Skin of body (tissue), 2 donors: ENCODE measurements around the gene ROR1. TPM values are rescaled to one million over a fixed set of nuclear protein-coding genes. Genes with fewer than 3 reads are reported as not detected.
"Not testable (repeated sequence)": the region's sequence is repeated elsewhere in the genome, so short reads cannot be mapped to it uniquely, and the experiment has no call there.

Source experiments
- DNase-seq: peaks from one replicate; lab custom pipeline; 2025; lab: John Stamatoyannopoulos, UW
- total RNA-seq: library from RNA; depleted of rRNA; stranded (reverse); fragments of >200 nt; gene quantifications from one replicate; pipeline ENCODE4 v1.2.3, GENCODE V29; 2014

ROR1 gene
- total RNA-seq, 1 donor from 2014 or later: 12.5 TPM

DNA sequence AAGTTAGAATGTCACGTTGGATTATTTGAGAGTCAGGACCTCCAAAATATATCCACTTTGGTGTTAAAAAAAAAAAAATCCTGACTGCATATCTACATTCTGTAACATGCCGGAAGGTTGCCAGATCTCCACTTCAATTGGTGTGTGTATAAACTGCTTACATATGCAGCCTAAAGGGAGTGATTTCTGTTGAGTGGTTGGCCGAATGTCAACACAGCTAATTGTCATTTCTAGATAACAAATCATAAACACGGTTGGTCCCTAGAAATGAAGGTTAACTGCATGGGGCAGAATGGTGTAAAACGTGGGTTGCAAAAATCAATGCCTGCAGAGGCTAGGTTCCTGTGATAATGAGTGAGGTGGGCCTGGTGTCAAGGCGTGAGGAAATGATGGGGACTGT is 15.0 kb upstream of the ROR1 start:
- no peak for DNase-seq

DNA sequence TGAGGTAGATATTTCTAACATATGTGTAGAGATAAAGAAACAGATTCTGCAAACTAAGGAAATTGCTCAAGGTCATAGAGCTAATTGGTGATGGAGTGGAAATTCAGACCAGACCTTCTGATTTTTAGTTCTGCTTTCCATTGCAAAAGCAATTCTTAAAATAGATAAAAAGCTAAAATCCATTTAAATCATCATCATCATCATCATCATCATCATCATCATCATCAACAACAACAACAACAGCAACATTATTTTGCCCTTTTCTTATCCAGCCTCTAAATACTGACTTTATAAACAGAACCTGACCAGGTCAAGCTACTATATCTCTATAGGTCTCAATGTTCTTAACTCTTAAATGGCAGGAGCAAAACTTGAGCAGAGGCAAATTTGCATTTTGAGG is 14.0 kb upstream of the ROR1 start:
- DNase-seq: no peak

DNA sequence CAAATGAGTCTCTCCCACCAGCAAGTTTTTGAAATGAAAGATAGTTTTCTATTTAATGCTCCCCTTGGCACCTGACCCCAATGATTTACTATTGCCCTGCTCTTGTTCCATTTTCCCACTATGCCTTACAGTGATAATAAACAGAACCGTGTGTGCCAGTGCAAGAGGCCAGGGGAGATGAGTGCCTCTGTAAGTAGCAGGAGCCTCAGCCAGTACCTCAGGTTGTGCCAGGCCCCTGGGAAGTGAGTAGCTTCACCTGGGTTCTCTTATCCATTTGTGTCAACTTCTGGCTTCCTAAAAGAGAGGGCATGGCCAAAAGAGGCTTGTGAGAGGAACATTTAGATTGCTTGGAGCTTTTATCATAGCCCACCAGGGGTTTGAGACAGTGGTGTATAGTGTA is 3.4 kb upstream of the ROR1 start:
- DNase-seq: no peak

DNA sequence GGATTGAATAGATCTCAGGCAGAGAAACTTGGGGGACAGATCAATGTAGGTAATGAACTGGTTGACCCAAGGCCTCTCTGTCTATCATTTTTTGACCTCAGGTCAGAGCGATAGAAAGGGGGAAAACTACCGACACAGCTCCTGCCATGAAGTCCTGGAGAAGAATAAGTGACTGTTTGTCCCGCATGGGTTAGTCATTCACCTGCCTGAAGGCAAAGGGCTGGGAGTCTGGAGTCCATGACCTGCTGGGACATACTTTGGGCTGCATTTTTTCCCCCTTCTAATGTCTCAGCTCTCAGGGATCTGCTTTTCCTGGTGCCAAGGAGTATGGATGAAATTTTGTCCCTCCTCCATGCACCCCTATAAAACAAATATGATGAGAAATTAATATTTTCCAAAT is 1.6 kb upstream of the ROR1 start:
- no peak for DNase-seq

DNA sequence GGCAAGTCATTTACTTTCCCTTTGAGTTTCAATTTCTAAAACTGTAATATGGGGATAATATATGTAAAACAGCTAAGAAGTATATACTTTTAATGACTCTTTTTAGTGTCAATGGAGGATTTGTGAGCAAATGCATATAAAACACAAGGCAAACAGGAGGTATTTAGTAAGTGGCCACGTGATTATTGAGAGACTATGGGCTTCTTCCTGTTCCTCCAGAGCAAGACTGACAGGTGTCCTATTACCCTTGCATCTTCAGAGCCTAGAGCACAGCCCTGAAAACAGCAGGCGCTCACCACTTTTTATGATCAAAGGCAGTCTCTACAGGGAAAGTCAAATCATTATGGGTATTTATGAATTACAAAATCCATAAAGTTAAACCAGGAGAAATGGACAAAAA is 941 bp upstream of the ROR1 start:
- no peak for DNase-seq

DNA sequence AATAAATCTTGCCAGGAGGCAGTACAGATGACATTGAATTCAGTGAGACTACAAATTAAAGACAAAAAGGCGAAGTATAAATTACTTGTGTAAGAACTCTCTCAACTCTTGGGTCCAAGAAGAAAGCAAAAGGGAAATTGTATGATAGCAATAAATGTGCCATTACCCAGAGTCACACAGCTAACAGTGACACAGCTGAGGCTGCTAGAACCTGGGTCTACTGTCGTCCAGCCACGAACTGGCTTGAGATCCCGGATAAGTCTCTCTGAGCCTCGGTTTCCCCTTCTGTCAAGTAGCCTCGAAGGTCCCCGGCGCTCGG is 362 bp upstream of the ROR1 start:
- DNase-seq: no peak

DNA sequence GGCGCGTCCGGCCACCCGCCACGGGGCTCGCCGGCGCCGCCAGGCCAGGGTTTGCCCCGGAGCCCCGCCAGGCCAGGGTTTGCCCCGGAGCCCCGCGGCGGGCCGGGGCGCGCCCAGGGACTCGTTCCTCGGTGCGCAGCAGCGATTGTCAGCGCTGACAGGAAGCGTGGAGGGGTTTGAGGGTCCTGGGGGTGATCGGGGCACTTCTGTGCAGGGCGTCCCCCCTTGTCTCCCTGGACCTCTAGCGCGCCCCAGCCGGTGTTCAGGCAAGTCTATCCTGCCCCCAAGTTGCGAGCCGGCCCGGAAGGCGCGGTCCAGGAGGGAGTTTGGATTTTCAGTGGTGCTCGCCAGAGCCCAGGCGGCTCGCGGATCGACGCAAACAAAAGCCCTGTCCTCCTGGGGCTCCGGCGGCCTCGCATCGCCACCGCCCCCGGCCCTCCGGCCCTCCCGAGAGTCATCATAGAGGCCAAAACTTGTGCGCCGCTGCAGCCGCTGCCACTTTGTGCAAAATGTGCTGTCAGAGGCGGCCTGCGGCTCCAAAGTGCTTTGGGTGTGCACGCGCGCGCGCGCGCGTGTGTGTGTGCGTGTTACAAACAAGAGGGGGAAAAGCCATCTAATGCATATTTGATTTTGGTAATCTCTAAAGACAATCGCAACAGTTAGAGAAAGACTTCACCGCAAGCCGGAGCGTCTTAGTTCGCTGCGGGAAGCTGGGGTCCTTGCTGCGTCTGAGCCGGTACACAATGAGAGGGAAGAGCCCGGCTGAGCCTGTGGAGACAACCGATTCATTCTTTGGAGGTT is 1.0 kb downstream of the ROR1 start:
- no peak for DNase-seq

DNA sequence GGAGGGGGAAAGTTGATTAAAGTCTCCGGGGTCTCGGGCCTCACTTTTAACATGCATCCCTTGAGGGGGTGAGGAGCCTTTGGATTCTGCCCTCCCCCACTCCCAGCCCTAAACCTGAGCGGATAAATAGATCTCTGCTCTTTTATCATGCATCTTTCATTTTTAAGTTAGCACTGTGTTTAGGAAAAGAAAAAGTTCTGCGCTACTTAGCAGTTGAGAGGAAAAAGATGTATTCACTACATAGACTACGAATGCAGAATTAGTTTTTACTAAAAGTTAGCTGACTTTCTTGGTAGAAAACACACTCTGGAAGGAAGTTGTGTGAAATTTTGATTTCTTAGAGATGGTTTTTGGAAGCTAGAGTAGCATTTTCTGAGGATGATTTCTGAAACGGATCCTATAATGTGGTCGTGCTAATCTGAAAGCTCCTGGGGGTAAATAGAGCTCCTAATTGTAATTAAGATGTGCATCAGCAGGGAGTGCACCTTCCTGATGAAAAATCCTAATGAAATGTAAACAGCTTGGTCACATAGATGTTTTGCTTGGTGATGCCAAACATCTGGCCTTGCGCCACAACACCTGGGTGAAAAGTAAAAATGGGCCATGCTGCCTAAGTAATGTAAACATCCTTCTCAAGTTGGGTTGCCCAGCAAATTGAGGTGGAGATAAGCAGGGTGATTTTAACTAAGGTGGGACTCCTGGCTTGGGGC is 1.8 kb downstream of the ROR1 start:
- DNase-seq: no peak

DNA sequence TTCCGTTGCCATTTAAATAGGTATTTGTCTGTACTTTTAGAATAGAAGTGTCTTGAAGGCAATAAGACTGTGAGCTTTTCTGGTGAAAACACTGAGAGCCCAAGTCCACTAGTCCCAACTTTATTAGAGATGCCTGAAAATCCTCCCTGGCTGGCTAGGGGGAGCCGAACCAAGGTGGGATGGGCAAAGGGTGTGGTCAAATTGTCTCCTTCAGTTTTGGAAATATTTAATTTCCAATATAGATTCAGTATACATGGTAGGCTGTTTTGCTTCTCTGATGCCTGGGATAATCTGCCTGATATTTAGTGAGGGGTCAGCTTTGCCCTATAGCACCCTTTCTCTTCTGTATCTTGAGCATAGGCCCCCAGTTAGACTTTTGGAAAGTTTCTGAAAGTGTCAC is 3.5 kb downstream of the ROR1 start:
- no peak for DNase-seq

DNA sequence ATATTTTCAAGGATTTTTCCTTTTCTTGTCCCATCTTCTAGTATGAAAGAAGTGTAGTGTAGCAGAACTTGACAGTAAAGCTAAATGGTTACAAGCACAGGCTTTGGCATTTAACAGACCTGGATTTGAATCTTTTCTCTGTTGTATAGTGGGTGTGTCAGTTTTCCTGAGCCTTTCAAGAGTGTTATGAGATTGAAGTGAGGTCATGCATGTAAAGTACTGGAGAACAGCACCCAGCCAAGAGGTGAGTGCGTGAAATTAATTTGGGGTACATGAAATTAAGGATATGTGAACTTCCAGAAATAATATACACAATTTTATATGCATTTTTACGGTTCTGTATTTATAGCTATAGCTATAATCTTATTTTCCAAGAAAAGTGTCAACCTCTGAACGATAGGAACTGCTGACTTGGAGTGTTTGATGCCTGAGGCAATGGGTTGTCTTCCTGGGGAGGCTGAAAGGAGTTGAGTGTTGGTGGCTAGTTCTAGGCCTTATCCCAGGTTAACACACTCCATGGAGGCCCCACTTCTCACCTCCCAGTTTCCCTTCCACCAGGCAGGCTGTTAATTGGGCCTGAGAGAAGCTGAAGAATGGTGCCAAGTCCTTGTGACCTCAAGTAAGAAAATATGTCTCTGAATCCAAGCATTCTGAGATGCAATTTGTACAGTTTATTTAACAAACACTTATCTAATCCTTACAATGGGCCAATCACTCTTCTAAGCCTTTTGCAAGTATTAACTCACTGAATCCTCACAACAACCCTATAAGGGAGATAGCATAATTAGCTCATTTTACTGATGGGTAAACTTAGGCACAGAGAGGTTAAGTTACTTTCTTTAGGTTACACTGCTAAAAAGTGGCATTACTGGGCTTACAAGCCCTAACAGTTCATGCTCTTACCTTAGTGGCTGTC is 4.4 kb downstream of the ROR1 start:
- DNase-seq: no peak

DNA sequence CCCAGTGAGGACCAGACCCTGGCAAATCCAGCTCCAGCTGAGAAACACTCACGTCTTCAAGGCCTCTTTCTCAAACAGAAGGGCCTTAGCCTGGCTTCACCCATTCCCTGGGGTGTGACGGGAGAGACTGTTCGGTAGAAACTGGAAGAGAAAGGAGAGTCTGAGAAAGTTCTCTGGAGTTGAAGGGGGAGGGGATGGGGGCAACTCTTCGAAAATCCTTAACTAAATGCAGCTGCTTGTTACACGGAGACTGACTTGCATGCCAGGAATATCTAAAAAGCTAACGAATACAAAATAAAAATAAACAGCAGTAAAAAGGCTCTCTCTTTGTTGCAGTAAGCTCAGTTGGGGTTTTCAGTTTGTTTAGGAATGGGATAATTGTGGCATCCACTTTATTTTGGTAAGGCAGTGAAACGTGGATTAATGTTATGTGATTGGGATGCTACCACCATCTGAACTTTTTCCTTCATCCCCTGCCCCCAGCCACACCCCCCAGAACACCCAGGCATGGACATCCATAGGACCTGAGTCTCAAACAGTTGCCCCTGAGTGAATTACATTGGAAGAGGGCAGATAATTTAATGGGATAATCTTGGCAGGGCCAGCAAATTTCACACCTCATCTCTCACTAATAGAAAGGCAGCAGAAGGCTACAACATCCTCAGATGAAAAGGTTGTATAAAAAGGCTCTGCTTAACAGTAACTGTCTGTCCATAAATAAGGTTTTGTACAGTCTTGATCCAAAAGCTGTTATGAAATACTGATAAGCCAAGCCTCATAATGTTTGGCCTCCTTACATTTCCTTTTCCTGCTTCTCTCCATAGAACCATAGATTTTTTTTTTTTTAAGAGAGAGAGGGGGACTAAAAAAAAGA is 5.8 kb downstream of the ROR1 start:
- peak; percentile 47 for DNase-seq

DNA sequence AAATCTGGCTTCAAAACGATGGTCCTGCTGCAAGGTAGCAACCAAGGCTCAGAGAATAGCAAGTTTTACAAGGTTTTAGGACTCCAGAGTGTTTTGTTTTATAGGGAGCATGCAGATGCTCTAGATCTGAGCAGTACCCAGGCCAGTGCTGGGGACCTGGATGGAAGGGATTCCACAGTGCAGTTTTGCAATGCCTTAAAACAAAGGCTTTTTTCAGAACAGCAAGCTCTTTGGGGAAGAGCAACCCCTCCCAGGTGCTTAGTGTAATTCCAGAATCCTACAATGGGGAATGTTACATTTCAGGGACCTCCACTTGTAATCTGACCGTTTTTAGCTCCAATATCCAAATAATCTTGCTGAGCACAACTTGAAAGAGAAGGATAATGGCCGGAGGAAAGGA is 6.7 kb downstream of the ROR1 start:
- no peak for DNase-seq

DNA sequence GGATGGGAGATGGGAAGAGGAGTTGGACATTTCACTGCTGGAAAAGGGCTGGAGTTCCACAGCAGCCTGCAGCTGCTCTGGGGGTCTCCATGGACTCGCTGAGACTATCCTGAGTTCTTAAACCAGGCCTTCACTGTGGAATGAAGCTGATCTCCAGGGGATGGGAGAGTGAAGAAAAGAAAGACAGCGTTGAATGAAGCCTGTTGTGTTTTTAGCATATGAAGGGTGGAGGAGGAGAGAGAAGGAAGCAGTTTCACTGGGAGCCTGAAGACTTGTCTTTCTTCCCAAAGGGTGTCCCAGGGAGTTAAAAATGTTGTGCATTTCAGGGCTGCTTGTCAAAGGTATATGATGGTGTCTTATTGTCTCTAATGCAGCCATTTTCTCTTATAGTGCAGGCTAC is 9.2 kb downstream of the ROR1 start:
- no peak for DNase-seq

DNA sequence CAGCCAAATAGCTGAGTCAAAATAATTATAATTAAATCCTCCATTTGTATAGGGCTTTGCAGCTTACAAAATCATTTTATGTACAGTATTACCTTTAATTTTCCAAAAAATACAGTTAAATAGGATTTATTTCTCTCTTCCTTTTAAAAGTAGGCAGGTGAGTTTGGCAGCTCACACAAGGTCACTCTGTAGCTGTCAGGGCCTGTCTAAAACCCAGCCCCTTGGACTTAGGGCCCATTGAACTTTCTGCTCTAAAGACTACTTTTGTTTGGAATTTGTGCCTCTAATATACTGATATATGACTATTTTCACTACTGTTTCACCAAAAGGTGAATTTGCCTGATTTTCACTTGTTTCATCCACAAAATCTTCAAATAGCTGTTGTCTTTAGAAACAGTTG is 10.3 kb downstream of the ROR1 start:
- DNase-seq: no peak

DNA sequence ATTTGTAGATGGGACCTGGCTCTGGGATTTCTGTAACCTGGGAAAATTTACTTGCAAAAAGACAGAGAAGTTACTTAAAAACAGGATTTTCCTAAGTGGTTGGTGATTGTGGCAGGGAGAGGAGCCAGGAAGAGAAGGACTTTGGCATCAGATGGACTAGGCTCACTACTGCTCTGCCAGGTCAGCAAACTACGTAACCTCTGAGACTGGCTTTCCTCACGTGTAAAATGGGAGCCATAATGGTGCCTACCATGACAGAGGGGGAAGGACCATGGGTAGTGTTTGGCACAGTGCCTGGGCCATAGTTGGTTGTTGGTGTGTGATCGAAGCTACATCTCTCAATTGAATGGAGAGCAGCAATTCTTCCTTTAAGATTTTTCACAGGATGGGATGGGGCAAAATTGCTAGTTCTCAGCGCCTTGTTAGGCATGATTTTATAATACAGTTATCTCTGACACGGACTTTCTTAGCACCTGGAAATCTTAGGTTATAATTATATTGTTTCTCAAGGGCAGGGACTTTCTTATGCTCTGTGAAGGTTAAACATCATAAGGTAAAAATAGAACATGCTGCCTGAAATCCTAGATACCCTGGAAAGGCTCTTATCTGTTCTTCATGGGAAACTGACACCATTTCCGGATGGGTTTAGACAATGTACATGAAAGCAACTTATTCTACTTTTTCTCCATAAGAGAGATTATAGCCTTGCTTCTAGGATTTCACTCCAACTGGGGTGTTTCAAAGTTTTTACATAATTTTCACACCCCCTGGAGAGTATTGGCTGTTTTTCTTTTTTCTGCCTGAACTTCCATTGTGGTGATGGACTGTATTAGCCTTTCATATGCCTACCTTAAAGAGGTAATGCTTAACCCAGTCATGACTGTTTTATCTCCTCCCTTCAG is 10.9 kb downstream of the ROR1 start:
- DNase-seq: no peak

DNA sequence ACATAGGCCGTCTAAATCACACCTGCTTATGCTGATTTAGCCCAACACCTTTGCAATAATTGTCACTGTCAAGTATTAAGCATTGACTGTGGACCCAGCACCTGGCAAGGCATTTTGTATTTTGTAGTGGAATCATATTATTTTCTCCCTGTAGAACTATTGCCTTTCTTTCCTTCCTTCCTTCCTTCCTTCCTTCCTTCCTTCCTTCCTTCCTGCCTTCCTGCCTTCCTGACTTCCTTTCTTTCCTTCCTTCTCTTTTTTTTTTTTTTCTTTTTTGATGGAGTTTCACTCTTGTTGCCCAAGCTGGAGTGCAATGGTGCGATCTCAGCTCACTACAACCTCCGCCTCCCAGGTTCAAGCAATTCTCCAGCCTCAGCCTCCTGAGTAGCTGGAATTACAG is 13.5 kb downstream of the ROR1 start:
- DNase-seq: not testable (repeated sequence)

DNA sequence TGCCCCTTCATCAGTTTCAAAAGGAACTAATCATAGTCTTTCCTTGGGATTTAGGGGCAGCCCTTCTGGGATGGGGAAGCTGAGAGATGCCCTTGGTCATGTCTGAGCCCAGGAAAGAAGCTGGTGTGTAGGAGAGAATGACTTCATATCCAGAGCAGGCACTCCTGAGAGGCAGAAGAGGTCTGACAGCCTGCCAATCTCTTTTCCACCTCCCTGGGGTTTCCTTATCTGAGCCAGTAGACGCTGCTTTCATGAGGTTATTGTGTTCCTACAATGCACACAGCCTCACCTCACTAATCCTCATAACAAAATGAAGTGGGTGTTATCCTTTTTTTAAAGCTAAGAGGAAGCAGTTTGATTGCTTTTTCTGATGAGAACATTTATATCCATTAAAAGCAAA is 14.1 kb downstream of the ROR1 start:
- DNase-seq: no peak

DNA sequence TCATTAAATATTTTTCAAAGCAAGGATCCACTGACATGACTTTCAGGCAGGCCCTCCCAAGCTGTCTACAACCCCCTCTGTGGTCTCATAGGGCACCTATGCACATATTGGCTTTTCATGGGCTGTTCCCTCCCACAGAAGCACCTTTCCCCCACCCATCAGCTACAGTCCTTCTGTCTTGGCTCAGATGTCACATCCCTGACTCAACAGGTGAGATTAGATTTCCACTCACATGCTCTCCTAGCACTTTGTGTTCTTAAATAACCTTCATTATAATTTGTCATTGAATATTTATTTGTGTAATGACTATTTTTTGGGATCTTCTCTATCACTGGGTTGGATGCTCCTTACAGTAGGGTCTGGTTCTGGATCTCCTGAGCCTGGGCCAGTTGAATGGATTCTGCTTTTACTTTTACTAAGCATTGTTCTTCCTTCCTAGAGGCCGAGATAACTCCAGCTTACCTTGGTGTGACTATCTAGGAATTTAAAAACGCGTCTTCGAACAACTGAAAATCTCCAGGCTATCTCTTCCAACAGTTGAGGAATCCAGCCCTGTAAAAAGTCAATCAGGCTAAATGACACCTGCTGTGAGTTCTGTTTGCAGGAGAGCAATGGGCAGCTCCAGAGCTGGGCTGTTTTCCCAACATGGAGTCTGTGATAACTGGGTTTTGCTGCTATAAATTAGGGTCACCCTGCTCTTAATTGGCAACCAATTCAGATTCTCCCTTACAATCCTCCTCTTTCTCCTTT is 16.2 kb downstream of the ROR1 start:
- no peak for DNase-seq

DNA sequence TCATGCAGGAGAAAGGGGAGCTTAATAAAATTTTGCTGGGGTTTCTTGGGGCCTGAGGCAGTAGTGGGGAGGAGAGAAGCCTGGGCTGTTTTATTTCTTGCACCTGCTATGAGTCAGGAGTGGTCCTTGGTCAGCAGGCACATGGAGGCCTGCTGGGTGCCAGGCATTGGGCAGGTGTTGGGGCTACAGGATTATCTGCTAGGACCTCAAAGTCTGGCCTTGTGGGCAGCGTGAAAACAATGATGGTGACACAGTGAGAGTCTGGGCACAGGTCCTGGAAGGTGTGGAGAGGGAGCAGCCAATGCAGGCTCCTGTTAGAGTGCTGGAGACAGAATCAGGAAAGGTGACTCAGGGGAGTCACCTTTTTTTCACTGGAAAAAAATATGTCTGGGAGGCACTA is 17.2 kb downstream of the ROR1 start:
- DNase-seq: no peak

DNA sequence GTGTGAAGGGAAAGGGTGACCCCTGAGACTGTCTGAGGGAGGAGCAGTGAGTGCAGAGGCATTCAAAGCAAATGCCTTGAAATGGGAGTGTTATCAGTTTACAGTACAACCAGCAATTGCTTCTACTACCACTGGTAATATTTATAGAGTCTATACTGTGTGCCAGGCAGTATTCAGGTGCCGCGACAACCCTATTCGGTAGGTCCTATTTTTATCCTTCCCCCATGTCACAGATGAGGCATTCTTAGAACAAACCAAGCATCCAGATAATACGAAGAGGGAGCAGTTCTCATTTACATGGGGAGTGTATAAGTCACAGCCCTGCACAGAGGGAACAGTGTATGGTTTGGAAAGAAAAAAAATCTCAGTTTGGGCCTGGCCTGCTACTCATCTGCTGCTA is 18.3 kb downstream of the ROR1 start:
- DNase-seq: no peak
